Measurements from ENCODE around the gene PDLIM7. TPM values are rescaled to one million over a fixed set of nuclear protein-coding genes. Genes with fewer than 3 reads are reported as not detected.

Gene PDLIM7
- total RNA-seq = 100 to 1,000 TPM; 510 to 729 TPM
- polyA plus RNA-seq = 1,000 to 10,000 TPM in 1 of 2 donors, 100 to 1,000 TPM in 1; 184 to 1,248 TPM
- long read RNA-seq, donor 1, transcript PDLIM7-203 (13 exons, 1,567 nt) = minor isoform, 36 of 1,842 reads
- long read RNA-seq, donor 1, transcript PDLIM7-202 (13 exons, 1,689 nt) = major isoform, 1,013 of 1,842 reads
- long read RNA-seq, donor 1, transcript PDLIM7-212 (3 exons, 556 nt) = minor isoform, 6 of 1,842 reads
- long read RNA-seq, donor 1, partial matches to known transcripts = 442 of 1,842 reads
- long read RNA-seq, donor 1, other reads (novel, unspliced or antisense) = 341 of 1,842 reads
- long read RNA-seq, donor 2, transcript PDLIM7-202 (13 exons, 1,689 nt) = major isoform, 79 of 266 reads
- long read RNA-seq, donor 2, transcript PDLIM7-212 (3 exons, 556 nt) = minor isoform, 6 of 266 reads
- long read RNA-seq, donor 2, partial matches to known transcripts = 126 of 266 reads
- long read RNA-seq, donor 2, other reads (novel, unspliced or antisense) = 52 of 266 reads

GRCh38 chr5:177497292-177498012 is at the start of gene PDLIM7:
Gene PDLIM7, minus strand, starts transcription at chr5:177497604. Its CDS starts 1,092 bp downstream, at chr5:177496512.
- ATAC-seq (ENCODE audit: low FRiP score) (peak; percentile 88), DNase-seq (peak; percentile 98)
- peak within 1 kb of the TSS; percentile 95 to 99 for H3K27ac ChIP-seq (ENCODE audit: low read depth in 1 of 2, low read length in 2 of 2)
- no peaks in the 10 kb centered on the region for H3K27me3 ChIP-seq (ENCODE audit: control insufficient read depth in 1 of 2, insufficient read depth in 2 of 2, low read length in 1 of 2)
- WGBS, 2 donors = 0 to 1% methylated on average over 66 to 73 of the region's 73 CpGs
- H3K4me1 ChIP-seq (ENCODE audit: control insufficient read depth in 1 of 2, insufficient read depth in 2 of 2, low read length in 2 of 2) = no peaks in the 10 kb centered on the region
- H3K36me3 ChIP-seq (ENCODE audit: control insufficient read depth in 1 of 2, insufficient read depth in 2 of 2, low read length in 1 of 2) = no peaks in the 10 kb centered on the region
- H3K4me3 ChIP-seq (ENCODE audit: low read length in 2 of 2) = peak within 1 kb of the TSS; percentile 66 to 67
- no peaks in the 10 kb centered on the region for H3K9me3 ChIP-seq (ENCODE audit: control insufficient read depth, low read length)
- intact Hi-C loops (cut with DNase I) = loop anchor here in 1 of 2 donors (2.0 kb wide), 1 partner anchor 71 kb away; the partner anchor contains the start of gene GRK6

- Histone ChIP-seq H3K9me3 (ENCODE audit: control insufficient read depth, low read length) (no peaks in the 10 kb centered on the region), H3K4me1 (ENCODE audit: control insufficient read depth in 1 of 2, insufficient read depth in 2 of 2, low read length in 2 of 2) (peaks cover 8 to 11% of the 10 kb centered on the region in 2 donors), H3K27ac (ENCODE audit: low read depth in 1 of 2, low read length in 2 of 2) (peak overlapping the region; percentile 93 to 96), H3K4me3 (ENCODE audit: low read length in 2 of 2) (no peak overlapping the region), H3K36me3 (ENCODE audit: control insufficient read depth in 1 of 2, insufficient read depth in 2 of 2, low read length in 1 of 2) (peaks cover 0 to 3% of the 10 kb centered on the region in 2 donors), H3K27me3 (ENCODE audit: control insufficient read depth in 1 of 2, insufficient read depth in 2 of 2, low read length in 1 of 2) (no peaks in the 10 kb centered on the region)
- intact Hi-C loops (cut with DNase I) = no loop called here
- WGBS, 2 donors = 77% methylated on average over 1 of the region's 1 CpG
- ATAC-seq (ENCODE audit: low FRiP score) (peak; percentile 87), DNase-seq (peak; percentile 69 to 79)
These were observed 48.9 kb upstream of the PDLIM7 start for GRCh38 chr5:177546258-177546741.

GRCh38 chr5:177545487-177546257 is 48.3 kb upstream of the PDLIM7 start:
- Histone ChIP-seq H3K9me3 (ENCODE audit: control insufficient read depth, low read length) (no peaks in the 10 kb centered on the region), H3K27ac (ENCODE audit: low read depth in 1 of 2, low read length in 2 of 2) (peak overlapping the region; percentile 93 to 96), H3K27me3 (ENCODE audit: control insufficient read depth in 1 of 2, insufficient read depth in 2 of 2, low read length in 1 of 2) (no peaks in the 10 kb centered on the region), H3K4me1 (ENCODE audit: control insufficient read depth in 1 of 2, insufficient read depth in 2 of 2, low read length in 2 of 2) (peaks cover 8 to 11% of the 10 kb centered on the region in 2 donors), H3K4me3 (ENCODE audit: low read length in 2 of 2) (no peak overlapping the region), H3K36me3 (ENCODE audit: control insufficient read depth in 1 of 2, insufficient read depth in 2 of 2, low read length in 1 of 2) (peaks cover 0 to 3% of the 10 kb centered on the region in 2 donors)
- peak; percentile 94 for ATAC-seq (ENCODE audit: low FRiP score)
- intact Hi-C loops (cut with DNase I) = no loop called here
- WGBS, 2 donors = 27 to 34% methylated on average over 4 of the region's 4 CpGs
- peak in 1 of 2 donors; percentile 73 for DNase-seq

- Histone ChIP-seq H3K4me1 (ENCODE audit: control insufficient read depth in 1 of 2, insufficient read depth in 2 of 2, low read length in 2 of 2) (peaks cover 11% of the 10 kb centered on the region in 2 donors), H3K36me3 (ENCODE audit: control insufficient read depth in 1 of 2, insufficient read depth in 2 of 2, low read length in 1 of 2) (peaks cover 0 to 3% of the 10 kb centered on the region in 2 donors), H3K27me3 (ENCODE audit: control insufficient read depth in 1 of 2, insufficient read depth in 2 of 2, low read length in 1 of 2) (no peaks in the 10 kb centered on the region), H3K27ac (ENCODE audit: low read depth in 1 of 2, low read length in 2 of 2) (peak overlapping the region in 1 of 2 donors; percentile 40), H3K9me3 (ENCODE audit: control insufficient read depth, low read length) (no peaks in the 10 kb centered on the region), H3K4me3 (ENCODE audit: low read length in 2 of 2) (no peak overlapping the region)
- ATAC-seq (ENCODE audit: low FRiP score) (no peak), DNase-seq (no peak)
- 94% methylated on average over 4 of the region's 4 CpGs for WGBS, 2 donors
- intact Hi-C loops (cut with DNase I) = no loop called here
These were observed 45.5 kb upstream of the PDLIM7 start for GRCh38 chr5:177542816-177543465.

GRCh38 chr5:177540438-177540837 is 43.0 kb upstream of the PDLIM7 start:
- H3K27me3 ChIP-seq (ENCODE audit: control insufficient read depth in 1 of 2, insufficient read depth in 2 of 2, low read length in 1 of 2) = no peaks in the 10 kb centered on the region
- peaks cover 0 to 3% of the 10 kb centered on the region in 2 donors for H3K36me3 ChIP-seq (ENCODE audit: control insufficient read depth in 1 of 2, insufficient read depth in 2 of 2, low read length in 1 of 2)
- H3K4me1 ChIP-seq (ENCODE audit: control insufficient read depth in 1 of 2, insufficient read depth in 2 of 2, low read length in 2 of 2) = peaks cover 6 to 21% of the 10 kb centered on the region in 2 donors
- ATAC-seq (ENCODE audit: low FRiP score) = no peak
- H3K4me3 ChIP-seq (ENCODE audit: low read length in 2 of 2) = no peak overlapping the region
- intact Hi-C loops (cut with DNase I) = no loop called here
- WGBS, 2 donors = 63 to 72% methylated on average over 3 of the region's 3 CpGs
- no peaks in the 10 kb centered on the region for H3K9me3 ChIP-seq (ENCODE audit: control insufficient read depth, low read length)
- DNase-seq = peak in 1 of 2 donors; percentile 55
- peak overlapping the region in 1 of 2 donors; percentile 66 for H3K27ac ChIP-seq (ENCODE audit: low read depth in 1 of 2, low read length in 2 of 2)

- H3K27me3 ChIP-seq (ENCODE audit: control insufficient read depth in 1 of 2, insufficient read depth in 2 of 2, low read length in 1 of 2) = no peaks in the 10 kb centered on the region
- intact Hi-C loops (cut with DNase I) = no loop called here
- WGBS, 2 donors = 10 to 13% methylated on average over 2 of the region's 2 CpGs
- H3K4me3 ChIP-seq (ENCODE audit: low read length in 2 of 2) = no peak overlapping the region
- peak overlapping the region; percentile 43 to 64 for H3K27ac ChIP-seq (ENCODE audit: low read depth in 1 of 2, low read length in 2 of 2)
- no peaks in the 10 kb centered on the region for H3K9me3 ChIP-seq (ENCODE audit: control insufficient read depth, low read length)
- DNase-seq (peak in 1 of 2 donors; percentile 62), ATAC-seq (ENCODE audit: low FRiP score) (peak; percentile 44)
- H3K4me1 ChIP-seq (ENCODE audit: control insufficient read depth in 1 of 2, insufficient read depth in 2 of 2, low read length in 2 of 2) = peaks cover 6 to 21% of the 10 kb centered on the region in 2 donors
- H3K36me3 ChIP-seq (ENCODE audit: control insufficient read depth in 1 of 2, insufficient read depth in 2 of 2, low read length in 1 of 2) = peaks cover 0 to 3% of the 10 kb centered on the region in 2 donors
These were observed 42.0 kb upstream of the PDLIM7 start for GRCh38 chr5:177539411-177539810.

- H3K27me3 ChIP-seq (ENCODE audit: control insufficient read depth in 1 of 2, insufficient read depth in 2 of 2, low read length in 1 of 2) = no peaks in the 10 kb centered on the region
- intact Hi-C loops (cut with DNase I) = no loop called here
- ATAC-seq (ENCODE audit: low FRiP score) = no peak
- H3K36me3 ChIP-seq (ENCODE audit: control insufficient read depth in 1 of 2, insufficient read depth in 2 of 2, low read length in 1 of 2) = peaks cover 0 to 3% of the 10 kb centered on the region in 2 donors
- peaks cover 4 to 18% of the 10 kb centered on the region in 2 donors for H3K4me1 ChIP-seq (ENCODE audit: control insufficient read depth in 1 of 2, insufficient read depth in 2 of 2, low read length in 2 of 2)
- H3K4me3 ChIP-seq (ENCODE audit: low read length in 2 of 2) = no peak overlapping the region
- peak in 1 of 2 donors; percentile 71 for DNase-seq
- H3K27ac ChIP-seq (ENCODE audit: low read depth in 1 of 2, low read length in 2 of 2) = peak overlapping the region; percentile 1 to 89
- 68 to 76% methylated on average over 10 of the region's 10 CpGs for WGBS, 2 donors
- H3K9me3 ChIP-seq (ENCODE audit: control insufficient read depth, low read length) = no peaks in the 10 kb centered on the region
These were observed 41.5 kb upstream of the PDLIM7 start for GRCh38 chr5:177538876-177539275.
